ENCODE measurements around the gene UGP2. TPM values are rescaled to one million over a fixed set of nuclear protein-coding genes. Genes with fewer than 3 reads are reported as not detected.

UGP2 gene
- total and polyA plus RNA-seq, 2 donors (not counting 1 experiment from before 2014, with no cell fraction given) = 19.1 to 68.8 TPM

DNA sequence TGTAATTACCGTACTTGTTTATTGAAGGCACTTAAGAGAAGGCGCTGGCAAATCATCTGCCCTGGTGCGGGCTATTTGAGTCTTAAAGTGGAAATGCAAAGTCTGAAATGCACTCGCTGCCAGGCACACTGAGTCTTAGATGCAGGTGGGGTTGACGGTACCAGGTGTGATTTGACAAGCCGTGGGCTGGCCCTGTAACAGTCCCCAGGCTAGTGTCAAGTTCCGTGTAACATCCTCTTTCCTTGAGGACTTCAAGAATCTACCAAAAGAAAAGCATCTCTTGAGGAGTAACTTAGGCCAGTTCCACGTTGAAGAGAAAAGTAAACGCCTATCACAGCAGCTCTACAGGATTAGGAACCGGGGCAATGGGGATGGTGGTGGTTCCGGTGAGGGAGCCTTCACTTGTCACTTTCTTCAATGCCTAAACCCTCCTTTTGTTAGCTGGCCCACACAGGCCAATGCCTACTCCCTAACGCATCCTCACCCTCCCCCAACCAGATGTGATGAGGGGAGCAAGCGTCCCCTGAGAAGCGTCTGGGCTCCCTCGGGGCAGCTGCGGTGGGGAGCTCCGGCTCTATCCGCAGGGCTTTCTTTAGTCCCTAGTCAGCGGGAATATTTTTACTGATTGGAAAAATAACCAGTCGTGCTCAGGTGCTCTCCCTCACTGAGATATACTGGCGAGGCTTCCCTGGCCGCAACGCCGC, 1.5 kb upstream of the UGP2 start:
- no peak for DNase-seq
- Histone ChIP-seq H3K36me3 (replicated peaks in 1 of 2; ENCODE audit: control extremely low read depth in 1 of 2, control insufficient read depth in 1 of 2, extremely low read depth in 1 of 2, insufficient read depth in 2 of 2, low read length in 1 of 2) (peaks cover 0 to 3% of the 10 kb centered on the region in 2 experiments), H4K20me1 (ENCODE audit: control insufficient read depth, insufficient read depth, low read length, poor library complexity, severe bottlenecking) (peaks cover 14% of the 10 kb centered on the region), H3K79me2 (ENCODE audit: control insufficient read depth, insufficient read depth, low read length) (peaks cover 45% of the 10 kb centered on the region), H2AFZ (ENCODE audit: insufficient read depth, low read depth, low read length, poor library complexity, severe bottlenecking) (peak overlapping the region; percentile 95), H3K4me2 (replicated peaks; ENCODE audit: low read depth, low read length, poor library complexity, severe bottlenecking) (peak overlapping the region; percentile 88), H3K9ac (ENCODE audit: low read length) (peak overlapping the region; percentile 95), H3K9me3 (ENCODE audit: control extremely low read depth in 1 of 3, control insufficient read depth in 2 of 3, insufficient read depth in 1 of 3, low read length in 2 of 3) (no peaks in the 10 kb centered on the region), H3K27me3 (replicated peaks in 1 of 4; ENCODE audit: control extremely low read depth in 1 of 4, control insufficient read depth in 3 of 4, insufficient read depth in 4 of 4, low read length in 3 of 4) (no peaks in the 10 kb centered on the region), H3K27ac (ENCODE audit: low read length in 2 of 2) (peak overlapping the region; percentile 82 to 91), H3K4me3 (ENCODE audit: control extremely low read depth in 1 of 5, extremely low read depth in 1 of 5, insufficient read depth in 1 of 5, low read depth in 2 of 5, low read length in 4 of 5) (peak overlapping the region; percentile 71 to 98 (median 96)), H3K4me1 (ENCODE audit: control insufficient read depth in 2 of 2, insufficient read depth in 2 of 2, low read length in 2 of 2) (peaks cover 19 to 20% of the 10 kb centered on the region in 2 donors)
- Mint-ChIP-seq H3K4me1 (peaks cover 40% of the 10 kb centered on the region), H3K27me3 (no peaks in the 10 kb centered on the region), H3K4me3 (peak overlapping the region; percentile 98), H3K9me3 (ENCODE audit: insufficient read depth) (no peaks in the 10 kb centered on the region), H3K27ac (peak overlapping the region; percentile 95)
- intact Hi-C loops (cut with micrococcal nuclease) = loop anchor here (2.0 to 10.0 kb wide), 5 partner anchors 177 to 1985 kb away; partner anchors contain the start of genes ACTR2, B3GNT2, FAM161A and PELI1
- ChIA-PET CTCF (interaction anchor here (1.2 to 7.6 kb wide), 3 partner anchors 14 to 147 kb away, joined by 3 to 60 read pairs (median 4); no protein-coding TSS in a partner anchor), POLR2A (interaction anchor here (2.1 kb wide), 1 partner anchor 252 kb away, joined by 14 read pairs; the partner anchor contains the start of genes MDH1 and WDPCP)
- peak; percentile 44 for ATAC-seq (ENCODE audit: low read depth)
- 6% methylated on average over 17 of the region's 24 CpGs for WGBS (ENCODE audit: insufficient coverage)
- TF ChIP-seq EZH2 (IDR thresholded peaks at IDR 0.05; ENCODE audit: borderline replicate concordance, insufficient read depth, low read depth, low read length, poor library complexity, severe bottlenecking) = no peak
- TF ChIP-seq, protein P1, sequence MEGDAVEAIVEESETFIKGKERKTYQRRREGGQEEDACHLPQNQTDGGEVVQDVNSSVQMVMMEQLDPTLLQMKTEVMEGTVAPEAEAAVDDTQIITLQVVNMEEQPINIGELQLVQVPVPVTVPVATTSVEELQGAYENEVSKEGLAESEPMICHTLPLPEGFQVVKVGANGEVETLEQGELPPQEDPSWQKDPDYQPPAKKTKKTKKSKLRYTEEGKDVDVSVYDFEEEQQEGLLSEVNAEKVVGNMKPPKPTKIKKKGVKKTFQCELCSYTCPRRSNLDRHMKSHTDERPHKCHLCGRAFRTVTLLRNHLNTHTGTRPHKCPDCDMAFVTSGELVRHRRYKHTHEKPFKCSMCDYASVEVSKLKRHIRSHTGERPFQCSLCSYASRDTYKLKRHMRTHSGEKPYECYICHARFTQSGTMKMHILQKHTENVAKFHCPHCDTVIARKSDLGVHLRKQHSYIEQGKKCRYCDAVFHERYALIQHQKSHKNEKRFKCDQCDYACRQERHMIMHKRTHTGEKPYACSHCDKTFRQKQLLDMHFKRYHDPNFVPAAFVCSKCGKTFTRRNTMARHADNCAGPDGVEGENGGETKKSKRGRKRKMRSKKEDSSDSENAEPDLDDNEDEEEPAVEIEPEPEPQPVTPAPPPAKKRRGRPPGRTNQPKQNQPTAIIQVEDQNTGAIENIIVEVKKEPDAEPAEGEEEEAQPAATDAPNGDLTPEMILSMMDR (IDR thresholded peaks at IDR 0.05) = no peak

Measured in B cell (primary cell).